Upper lobe of right lung (tissue), 1 donor: Measurements from ENCODE around the gene ZNF362. TPM values are rescaled to one million over a fixed set of nuclear protein-coding genes. Genes with fewer than 3 reads are reported as not detected.

Source experiments
- ATAC-seq: fragments of 200-7000 bp; cut with Tn5 transposase; one replicate; pipeline ENCODE4 v1.9.1; 2020; ENCODE audit warnings: mild to moderate bottlenecking, moderate library complexity
- DNase-seq: peaks from one replicate; pipeline ENCODE4 v3.0.0-alpha.2; 2020
- H3K27ac ChIP-seq: fragments of 200-600 bp; one replicate; pipeline ENCODE4 v1.8.0; 2022
- H3K27me3 ChIP-seq: fragments of 200-600 bp; one replicate; pipeline ENCODE4 v1.8.0; 2022; ENCODE audit warnings: mild to moderate bottlenecking
- H3K36me3 ChIP-seq: fragments of 200-600 bp; one replicate; pipeline ENCODE4 v1.8.0; 2022
- H3K4me1 ChIP-seq: fragments of 200-600 bp; one replicate; pipeline ENCODE4 v1.8.0; 2022
- H3K4me3 ChIP-seq: fragments of 200-600 bp; one replicate; pipeline ENCODE4 v1.8.0; 2022; ENCODE audit warnings: mild to moderate bottlenecking
- H3K9me3 ChIP-seq: fragments of 200-600 bp; one replicate; pipeline ENCODE4 v1.8.0; 2022
- intact Hi-C: fragments of 100-400 bp; cut with DNase I; formaldehyde crosslinking; loops from one replicate; pipeline ENCODE4 v1.11.0; 2022
- total RNA-seq: library from RNA; stranded (reverse); fragmentation: NEBNext Ultra II Directional; extraction: Animal tissue kit (Norgen Biotek cat#: 25700); gene quantifications from one replicate; pipeline ENCODE4 v1.2.1, GENCODE V29; 2021
- TF ChIP-seq, protein P1 (sequence below): fragments of 200-600 bp; IDR thresholded peaks from one replicate; pipeline ENCODE4 v1.8.0; 2022; ENCODE audit warnings: antibody characterized with exemption
- donor health status: DM: no; HTN: yes; CAD: no; lungs with severe emphysema.

The ZNF362 gene
- total RNA-seq, 1 donor from 2014 or later: 31.8 TPM

DNA sequence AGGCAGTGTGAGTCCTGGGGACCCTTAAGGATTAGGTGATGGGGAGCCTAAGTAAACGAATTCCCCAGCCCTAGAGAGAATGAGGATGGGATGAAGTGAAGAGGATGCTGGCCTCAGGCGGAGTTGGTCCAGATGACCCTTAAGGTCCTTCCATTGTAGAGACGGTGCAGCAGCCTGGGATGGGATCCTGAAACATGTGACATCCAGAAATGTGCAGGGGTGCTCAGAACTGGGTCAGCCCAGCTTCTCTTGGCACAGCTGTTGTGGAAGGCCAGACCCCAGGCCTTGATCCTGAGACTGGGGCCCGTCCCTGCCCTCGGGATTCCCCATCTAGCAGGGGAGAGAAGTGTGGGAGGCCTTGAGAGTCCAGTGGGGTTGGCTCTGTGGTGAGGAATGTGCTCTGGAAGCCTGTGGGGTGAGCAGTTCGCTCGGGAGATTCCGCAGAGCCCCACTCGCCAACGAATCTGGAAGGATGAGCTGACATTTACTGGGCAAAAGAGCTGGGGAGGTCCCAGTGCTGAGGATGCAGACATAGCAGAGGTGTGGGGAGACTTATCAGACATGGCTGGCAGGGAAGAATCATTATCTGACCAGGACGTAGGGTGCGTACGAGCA, 36.5 kb downstream of the ZNF362 start:
- TF ChIP-seq, protein P1, sequence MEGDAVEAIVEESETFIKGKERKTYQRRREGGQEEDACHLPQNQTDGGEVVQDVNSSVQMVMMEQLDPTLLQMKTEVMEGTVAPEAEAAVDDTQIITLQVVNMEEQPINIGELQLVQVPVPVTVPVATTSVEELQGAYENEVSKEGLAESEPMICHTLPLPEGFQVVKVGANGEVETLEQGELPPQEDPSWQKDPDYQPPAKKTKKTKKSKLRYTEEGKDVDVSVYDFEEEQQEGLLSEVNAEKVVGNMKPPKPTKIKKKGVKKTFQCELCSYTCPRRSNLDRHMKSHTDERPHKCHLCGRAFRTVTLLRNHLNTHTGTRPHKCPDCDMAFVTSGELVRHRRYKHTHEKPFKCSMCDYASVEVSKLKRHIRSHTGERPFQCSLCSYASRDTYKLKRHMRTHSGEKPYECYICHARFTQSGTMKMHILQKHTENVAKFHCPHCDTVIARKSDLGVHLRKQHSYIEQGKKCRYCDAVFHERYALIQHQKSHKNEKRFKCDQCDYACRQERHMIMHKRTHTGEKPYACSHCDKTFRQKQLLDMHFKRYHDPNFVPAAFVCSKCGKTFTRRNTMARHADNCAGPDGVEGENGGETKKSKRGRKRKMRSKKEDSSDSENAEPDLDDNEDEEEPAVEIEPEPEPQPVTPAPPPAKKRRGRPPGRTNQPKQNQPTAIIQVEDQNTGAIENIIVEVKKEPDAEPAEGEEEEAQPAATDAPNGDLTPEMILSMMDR: no peak
- Histone ChIP-seq H3K4me1 (peaks cover 10% of the 10 kb centered on the region), H3K4me3 (no peak overlapping the region), H3K9me3 (no peaks in the 10 kb centered on the region), H3K36me3 (peaks cover 35% of the 10 kb centered on the region), H3K27me3 (no peaks in the 10 kb centered on the region), H3K27ac (no peak overlapping the region)
- peak; percentile 57 for DNase-seq
- ATAC-seq: no peak
- intact Hi-C loops: loop anchor here (10.0 kb wide), 1 partner anchor 162 kb away; no protein-coding TSS in a partner anchor

DNA sequence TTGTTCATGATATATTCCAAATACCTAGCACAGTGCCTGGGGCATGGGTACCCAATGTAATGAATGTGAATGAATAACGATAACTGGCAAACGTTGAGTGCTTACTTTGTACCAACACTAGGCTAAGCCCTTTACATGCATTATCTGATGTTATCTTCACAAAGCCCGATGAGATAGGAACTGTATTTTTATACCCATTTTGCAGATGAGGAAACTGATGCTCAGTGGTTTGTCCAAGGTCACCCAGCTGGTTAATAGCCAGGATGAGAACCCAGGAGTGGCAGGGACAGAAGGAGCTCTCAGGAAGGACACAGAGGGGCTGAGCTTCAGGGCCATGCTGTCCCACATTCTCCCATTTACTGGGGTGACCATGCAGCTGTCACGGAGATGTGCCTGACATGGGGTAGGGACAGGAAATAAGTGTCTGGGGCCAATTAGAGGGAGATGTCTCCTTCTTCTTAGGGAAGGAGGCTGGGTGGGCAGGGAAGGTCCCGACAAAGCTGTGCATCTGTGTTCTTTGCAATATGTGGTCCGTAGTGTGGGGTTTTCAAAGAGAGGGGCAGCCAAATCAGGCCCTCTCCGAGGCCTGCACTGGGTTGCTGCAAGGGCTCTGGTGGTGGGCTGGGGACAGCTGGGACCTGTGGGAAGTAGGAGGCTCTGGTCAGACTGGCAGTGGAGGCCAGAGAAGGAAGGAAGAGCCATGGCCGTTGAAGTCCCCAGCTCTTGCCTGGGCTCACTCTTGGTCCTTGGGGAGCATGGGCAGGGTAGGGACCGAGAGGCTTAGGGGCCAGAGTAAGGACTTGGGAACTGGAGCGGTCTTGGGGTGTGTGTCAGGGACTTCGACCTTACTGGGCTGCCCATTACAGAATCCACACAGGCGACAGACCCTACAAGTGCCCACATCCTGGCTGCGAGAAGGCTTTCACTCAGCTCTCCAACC, 38.0 kb downstream of the ZNF362 start:
- Histone ChIP-seq H3K4me3 (no peak overlapping the region), H3K9me3 (no peaks in the 10 kb centered on the region), H3K27me3 (no peaks in the 10 kb centered on the region), H3K27ac (no peak overlapping the region), H3K36me3 (peaks cover 42% of the 10 kb centered on the region), H3K4me1 (peaks cover 15% of the 10 kb centered on the region)
- DNase-seq (peak; percentile 54), ATAC-seq (no peak)
- TF ChIP-seq, protein P1: no peak
- intact Hi-C loops: loop anchor here (5.0 to 10.0 kb wide), 2 partner anchors 73 to 160 kb away; no protein-coding TSS in a partner anchor

DNA sequence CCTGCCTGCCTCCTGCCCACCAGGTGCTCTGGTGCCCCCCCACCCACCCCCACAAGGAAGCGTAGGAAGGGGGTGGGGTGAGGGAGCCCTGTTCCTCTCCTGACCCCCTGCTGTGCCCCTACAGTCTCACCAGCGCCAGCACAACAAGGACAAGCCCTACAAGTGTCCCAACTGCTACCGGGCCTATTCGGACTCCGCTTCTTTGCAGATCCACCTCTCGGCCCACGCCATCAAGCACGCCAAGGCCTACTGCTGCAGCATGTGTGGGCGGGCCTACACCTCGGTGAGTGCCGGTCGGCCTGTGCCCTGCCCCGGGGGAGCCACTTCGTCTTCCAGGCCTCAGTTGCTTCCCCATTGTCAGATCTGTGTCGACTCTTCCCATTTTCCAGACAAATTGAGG, 38.7 kb downstream of the ZNF362 start:
- no peak overlapping the region for H3K4me3 ChIP-seq
- peak; percentile 64 for DNase-seq
- H3K27me3 ChIP-seq: no peaks in the 10 kb centered on the region
- TF ChIP-seq, protein P1: no peak
- H3K4me1 ChIP-seq: peaks cover 15% of the 10 kb centered on the region
- peaks cover 47% of the 10 kb centered on the region for H3K36me3 ChIP-seq
- peak overlapping the region; percentile 18 for H3K27ac ChIP-seq
- intact Hi-C loops: loop anchor here (5.0 to 10.0 kb wide), 2 partner anchors 72 to 160 kb away; no protein-coding TSS in a partner anchor
- ATAC-seq: no peak
- H3K9me3 ChIP-seq: no peaks in the 10 kb centered on the region

DNA sequence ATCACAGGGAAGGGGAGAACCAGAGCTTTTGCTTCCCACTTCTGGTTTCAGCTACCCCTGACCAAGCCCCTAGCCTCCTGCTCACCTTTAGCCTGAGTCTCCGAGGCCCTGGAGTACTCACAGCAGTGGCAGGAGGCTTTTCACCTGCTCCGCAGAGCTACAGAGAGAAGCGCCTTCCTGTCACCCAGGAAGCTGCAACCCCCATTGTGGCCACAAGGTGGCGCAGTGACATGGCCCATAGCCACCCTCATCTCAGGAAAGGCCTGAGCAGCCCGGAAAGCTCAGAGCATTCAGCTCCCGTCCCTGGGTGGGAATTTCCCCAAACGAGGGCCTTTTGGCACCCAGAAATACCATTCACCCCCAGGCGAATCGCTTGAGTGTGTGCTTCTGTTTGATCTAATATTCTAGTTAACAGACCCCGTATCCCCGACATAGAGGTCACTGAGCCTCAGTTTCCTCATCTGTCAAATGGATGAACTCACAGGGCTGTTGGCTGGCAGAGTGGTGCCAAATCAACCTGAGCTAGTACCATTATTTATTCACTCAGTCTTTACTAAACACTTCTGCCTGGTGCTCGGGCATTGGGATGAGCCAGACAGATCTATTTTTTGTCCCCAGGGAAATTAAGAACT, 39.3 kb downstream of the ZNF362 start:
- ATAC-seq (peak; percentile 94), DNase-seq (peak; percentile 92)
- H3K36me3 ChIP-seq: peaks cover 47% of the 10 kb centered on the region
- no peaks in the 10 kb centered on the region for H3K9me3 ChIP-seq
- intact Hi-C loops: loop anchor here (5.0 to 10.0 kb wide), 2 partner anchors 72 to 159 kb away; no protein-coding TSS in a partner anchor
- peak overlapping the region; percentile 18 for H3K27ac ChIP-seq
- H3K27me3 ChIP-seq: no peaks in the 10 kb centered on the region
- H3K4me1 ChIP-seq: peaks cover 18% of the 10 kb centered on the region
- TF ChIP-seq, protein P1: peak; percentile 100
- H3K4me3 ChIP-seq: no peak overlapping the region

DNA sequence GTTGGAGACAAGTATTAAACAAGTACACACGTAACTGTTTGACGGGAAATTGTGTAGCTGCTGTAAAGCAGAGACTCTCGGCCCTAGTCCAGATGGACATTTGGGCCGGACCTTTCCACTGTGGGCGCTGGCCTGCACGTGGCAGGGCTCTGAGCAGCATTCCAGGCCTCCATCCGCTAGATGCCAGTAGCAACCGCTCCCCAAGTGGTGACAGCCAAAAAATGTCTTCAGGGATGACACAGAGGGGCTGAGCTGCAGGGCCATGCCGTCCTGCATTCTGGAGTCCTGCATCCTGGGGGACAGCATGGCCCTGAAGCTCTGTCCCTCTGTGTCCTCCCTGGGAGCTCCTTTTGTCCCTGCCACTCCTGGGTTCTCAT, 39.8 kb downstream of the ZNF362 start:
- no peak overlapping the region for H3K27ac ChIP-seq

More for the DNA sequence above, 39.8 kb downstream of the ZNF362 start:
- H3K27me3 ChIP-seq: no peaks in the 10 kb centered on the region
- peaks cover 47% of the 10 kb centered on the region for H3K36me3 ChIP-seq
- no peaks in the 10 kb centered on the region for H3K9me3 ChIP-seq
- TF ChIP-seq, protein P1: no peak
- peaks cover 23% of the 10 kb centered on the region for H3K4me1 ChIP-seq
- DNase-seq: peak; percentile 22
- H3K4me3 ChIP-seq: no peak overlapping the region
- ATAC-seq: no peak
- intact Hi-C loops: loop anchor here (5.0 to 10.0 kb wide), 2 partner anchors 71 to 159 kb away; no protein-coding TSS in a partner anchor
